ENCODE measurements around the gene POLDIP2.

The POLDIP2 gene

GRCh38 chr17:28357061-28357900, at the start of gene POLDIP2:
Gene POLDIP2, minus strand, starts transcription at chr17:28357527. Its CDS starts 79 bp downstream, at chr17:28357448.
- H3K4me3 ChIP-seq (ENCODE audit: low read depth, low read length), result peak within 1 kb of the TSS; percentile 95
- in situ Hi-C loops (cut with HindIII; ENCODE audit: low pct_ligation_motif_present, low sequenced_read_pairs), result no loop called here
- peak; percentile 91 for DNase-seq
- H3K27me3 ChIP-seq (replicated peaks), result no peaks in the 10 kb centered on the region
- TF ChIP-seq, protein P1, sequence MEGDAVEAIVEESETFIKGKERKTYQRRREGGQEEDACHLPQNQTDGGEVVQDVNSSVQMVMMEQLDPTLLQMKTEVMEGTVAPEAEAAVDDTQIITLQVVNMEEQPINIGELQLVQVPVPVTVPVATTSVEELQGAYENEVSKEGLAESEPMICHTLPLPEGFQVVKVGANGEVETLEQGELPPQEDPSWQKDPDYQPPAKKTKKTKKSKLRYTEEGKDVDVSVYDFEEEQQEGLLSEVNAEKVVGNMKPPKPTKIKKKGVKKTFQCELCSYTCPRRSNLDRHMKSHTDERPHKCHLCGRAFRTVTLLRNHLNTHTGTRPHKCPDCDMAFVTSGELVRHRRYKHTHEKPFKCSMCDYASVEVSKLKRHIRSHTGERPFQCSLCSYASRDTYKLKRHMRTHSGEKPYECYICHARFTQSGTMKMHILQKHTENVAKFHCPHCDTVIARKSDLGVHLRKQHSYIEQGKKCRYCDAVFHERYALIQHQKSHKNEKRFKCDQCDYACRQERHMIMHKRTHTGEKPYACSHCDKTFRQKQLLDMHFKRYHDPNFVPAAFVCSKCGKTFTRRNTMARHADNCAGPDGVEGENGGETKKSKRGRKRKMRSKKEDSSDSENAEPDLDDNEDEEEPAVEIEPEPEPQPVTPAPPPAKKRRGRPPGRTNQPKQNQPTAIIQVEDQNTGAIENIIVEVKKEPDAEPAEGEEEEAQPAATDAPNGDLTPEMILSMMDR (IDR thresholded peaks at IDR 0.05; ENCODE audit: low read depth, low read length, missing control alignments), result no peak
- peaks cover 37% of the 10 kb centered on the region for H3K36me3 ChIP-seq (replicated peaks)
- H3K27ac ChIP-seq, result peak within 1 kb of the TSS; percentile 77

GRCh38 chr17:28406473-28406814, 49.1 kb upstream of the POLDIP2 start:
- Histone ChIP-seq H3K27me3 (replicated peaks) (no peaks in the 10 kb centered on the region), H3K4me3 (ENCODE audit: low read depth, low read length) (peak overlapping the region; percentile 61), H3K27ac (no peak overlapping the region), H3K36me3 (replicated peaks) (no peaks in the 10 kb centered on the region)
- TF ChIP-seq, protein P1 (IDR thresholded peaks at IDR 0.05; ENCODE audit: low read depth, low read length, missing control alignments), result no peak
- no peak for DNase-seq
- in situ Hi-C loops (cut with HindIII; ENCODE audit: low pct_ligation_motif_present, low sequenced_read_pairs), result no loop called here

GRCh38 chr17:28405632-28406472, 48.5 kb upstream of the POLDIP2 start, which contains the start of gene SLC46A1:
Gene SLC46A1, minus strand, starts transcription at chr17:28406212. Its CDS starts 98 bp downstream, at chr17:28406114.
- in situ Hi-C loops (cut with HindIII; ENCODE audit: low pct_ligation_motif_present, low sequenced_read_pairs), result no loop called here
- TF ChIP-seq, protein P1 (IDR thresholded peaks at IDR 0.05; ENCODE audit: low read depth, low read length, missing control alignments), result no peak
- Histone ChIP-seq H3K27ac (no peak within 1 kb of the TSS), H3K27me3 (replicated peaks) (no peaks in the 10 kb centered on the region), H3K36me3 (replicated peaks) (no peaks in the 10 kb centered on the region), H3K4me3 (ENCODE audit: low read depth, low read length) (peak within 1 kb of the TSS; percentile 61)
- no peak for DNase-seq

- H3K27ac ChIP-seq, result no peak overlapping the region
- TF ChIP-seq, protein P1 (IDR thresholded peaks at IDR 0.05; ENCODE audit: low read depth, low read length, missing control alignments), result no peak
- peak overlapping the region; percentile 61 for H3K4me3 ChIP-seq (ENCODE audit: low read depth, low read length)
Observed at GRCh38 chr17:28404812-28405570, 47.7 kb upstream of the POLDIP2 start.

GRCh38 chr17:28404461-28404811, 47.1 kb upstream of the POLDIP2 start:
- Histone ChIP-seq H3K36me3 (replicated peaks) (no peaks in the 10 kb centered on the region), H3K4me3 (ENCODE audit: low read depth, low read length) (no peak overlapping the region)

More at GRCh38 chr17:28404812-28405570, 47.7 kb upstream of the POLDIP2 start:
- no peaks in the 10 kb centered on the region for H3K27me3 ChIP-seq (replicated peaks)
- in situ Hi-C loops (cut with HindIII; ENCODE audit: low pct_ligation_motif_present, low sequenced_read_pairs), result no loop called here
- no peak for DNase-seq
- no peaks in the 10 kb centered on the region for H3K36me3 ChIP-seq (replicated peaks)

More at GRCh38 chr17:28404461-28404811, 47.1 kb upstream of the POLDIP2 start:
- in situ Hi-C loops (cut with HindIII; ENCODE audit: low pct_ligation_motif_present, low sequenced_read_pairs), result no loop called here
- Histone ChIP-seq H3K27me3 (replicated peaks) (no peaks in the 10 kb centered on the region), H3K27ac (no peak overlapping the region)
- TF ChIP-seq, protein P1 (IDR thresholded peaks at IDR 0.05; ENCODE audit: low read depth, low read length, missing control alignments), result no peak
- DNase-seq, result no peak

Measured in brain microvascular endothelial cell (primary cell).